ENCODE measurements around the gene TMEM190. TPM values are rescaled to one million over a fixed set of nuclear protein-coding genes. Genes with fewer than 3 reads are reported as not detected.
"Not testable (repeated sequence)": the region's sequence is repeated elsewhere in the genome, so short reads cannot be mapped to it uniquely, and the experiment has no call there.

TMEM190 gene
- total and polyA plus RNA-seq, 5 donors from 2014 or later = not detected

DNA sequence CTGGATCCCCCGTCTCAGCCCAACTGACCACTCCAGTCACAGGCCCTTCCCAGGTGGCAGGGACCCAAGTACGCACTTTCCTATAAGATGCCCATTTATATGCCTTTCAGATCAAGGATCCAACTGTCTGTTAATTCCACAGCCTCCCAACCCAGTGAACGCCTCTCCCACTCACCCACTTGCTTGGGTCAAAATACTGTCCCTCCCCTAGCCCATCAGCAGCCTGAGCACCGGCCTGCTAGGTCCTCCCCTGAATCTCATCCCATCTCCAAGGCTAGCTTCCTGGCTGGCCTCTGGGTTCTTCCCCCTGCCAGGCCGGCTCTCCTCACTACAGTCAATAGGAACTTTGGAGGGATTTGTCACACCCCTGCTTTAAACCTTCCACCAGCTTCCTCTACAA, 29.0 kb downstream of the TMEM190 start:
- Mint-ChIP-seq H3K9me3 (peaks cover 0 to 8% (median 5%) of the 10 kb centered on the region in 7 donors), H3K27ac (peak overlapping the region; percentile 36 to 84 (median 49)), H3K27me3 (peaks cover 9% of the 10 kb centered on the region), H3K4me3 (peak overlapping the region; percentile 84 to 90 (median 88)), H3K36me3 (peaks cover 23% of the 10 kb centered on the region), H3K4me1 (peaks cover 9 to 33% (median 27%) of the 10 kb centered on the region in 4 donors)
- no peak overlapping the region for H3K27ac ChIP-seq (ENCODE audit: insufficient read depth, low read length, poor library complexity, severe bottlenecking)
- peaks cover 24% of the 10 kb centered on the region for H3K4me1 ChIP-seq (ENCODE audit: control insufficient read depth, insufficient read depth, low read length, poor library complexity, severe bottlenecking)
- peaks cover 2 to 7% of the 10 kb centered on the region in 2 experiments for H3K9me3 ChIP-seq (ENCODE audit: control insufficient read depth in 2 of 2, low read length in 2 of 2)
- ATAC-seq (ENCODE audit: low read depth in 2 of 2) (no peak), DNase-seq (no peak)
- peak overlapping the region; percentile 35 for H3K4me3 ChIP-seq (ENCODE audit: low read depth, low read length)
- H3K27me3 ChIP-seq (ENCODE audit: control insufficient read depth, insufficient read depth, low read length) = no peaks in the 10 kb centered on the region
- peaks cover 25% of the 10 kb centered on the region for H3K36me3 ChIP-seq (ENCODE audit: control insufficient read depth, insufficient read depth, low read length)

DNA sequence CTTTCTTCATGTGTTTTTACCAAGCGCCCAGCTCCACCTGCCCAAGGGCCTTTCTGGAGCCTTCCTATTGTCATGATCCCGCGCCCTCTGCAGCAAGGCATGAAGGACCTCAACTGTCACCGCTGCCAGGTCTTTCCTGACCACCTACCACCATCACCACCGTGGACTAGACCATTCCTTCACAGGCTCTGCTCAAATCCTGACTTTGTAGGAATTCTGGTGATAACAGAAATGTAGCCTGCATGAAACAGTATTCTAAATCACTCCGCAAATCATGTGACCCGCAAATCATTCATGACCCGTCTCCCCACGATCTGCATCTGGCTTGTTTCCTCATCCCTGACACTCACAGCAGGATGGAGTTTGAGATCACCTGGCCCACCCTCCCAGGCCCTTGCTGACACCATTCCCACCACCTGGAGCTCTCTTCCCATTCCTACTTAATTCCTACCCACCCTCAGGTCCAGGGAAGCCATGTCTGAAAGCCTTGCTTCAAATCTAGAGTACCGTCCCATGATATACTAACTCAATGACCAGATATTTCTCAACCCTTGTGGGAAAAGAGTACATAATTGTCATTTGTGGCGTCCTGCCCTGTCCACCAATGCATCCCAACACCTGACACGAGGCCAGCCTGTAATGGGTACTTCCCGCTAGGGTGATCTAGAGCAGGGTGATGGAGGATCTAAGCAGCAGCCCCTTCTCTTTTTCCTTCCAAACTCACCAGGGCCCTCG, 29.6 kb downstream of the TMEM190 start:
- Histone ChIP-seq H3K27ac (ENCODE audit: insufficient read depth, low read length, poor library complexity, severe bottlenecking) (peak overlapping the region; percentile 25), H3K27me3 (ENCODE audit: control insufficient read depth, insufficient read depth, low read length) (no peaks in the 10 kb centered on the region), H3K4me1 (ENCODE audit: control insufficient read depth, insufficient read depth, low read length, poor library complexity, severe bottlenecking) (peaks cover 24% of the 10 kb centered on the region), H3K36me3 (ENCODE audit: control insufficient read depth, insufficient read depth, low read length) (peaks cover 20% of the 10 kb centered on the region), H3K4me3 (ENCODE audit: low read depth, low read length) (peak overlapping the region; percentile 35), H3K9me3 (ENCODE audit: control insufficient read depth in 2 of 2, low read length in 2 of 2) (peaks cover 2 to 7% of the 10 kb centered on the region in 2 experiments)
- ATAC-seq (ENCODE audit: low read depth in 2 of 2) (no peak), DNase-seq (no peak)
- Mint-ChIP-seq H3K36me3 (peaks cover 23% of the 10 kb centered on the region), H3K27me3 (peaks cover 9% of the 10 kb centered on the region), H3K27ac (peak overlapping the region; percentile 36 to 87 (median 76)), H3K4me1 (peaks cover 9 to 33% (median 27%) of the 10 kb centered on the region in 4 donors), H3K4me3 (peak overlapping the region; percentile 84 to 90 (median 88)), H3K9me3 (peaks cover 0 to 8% (median 5%) of the 10 kb centered on the region in 7 donors)

DNA sequence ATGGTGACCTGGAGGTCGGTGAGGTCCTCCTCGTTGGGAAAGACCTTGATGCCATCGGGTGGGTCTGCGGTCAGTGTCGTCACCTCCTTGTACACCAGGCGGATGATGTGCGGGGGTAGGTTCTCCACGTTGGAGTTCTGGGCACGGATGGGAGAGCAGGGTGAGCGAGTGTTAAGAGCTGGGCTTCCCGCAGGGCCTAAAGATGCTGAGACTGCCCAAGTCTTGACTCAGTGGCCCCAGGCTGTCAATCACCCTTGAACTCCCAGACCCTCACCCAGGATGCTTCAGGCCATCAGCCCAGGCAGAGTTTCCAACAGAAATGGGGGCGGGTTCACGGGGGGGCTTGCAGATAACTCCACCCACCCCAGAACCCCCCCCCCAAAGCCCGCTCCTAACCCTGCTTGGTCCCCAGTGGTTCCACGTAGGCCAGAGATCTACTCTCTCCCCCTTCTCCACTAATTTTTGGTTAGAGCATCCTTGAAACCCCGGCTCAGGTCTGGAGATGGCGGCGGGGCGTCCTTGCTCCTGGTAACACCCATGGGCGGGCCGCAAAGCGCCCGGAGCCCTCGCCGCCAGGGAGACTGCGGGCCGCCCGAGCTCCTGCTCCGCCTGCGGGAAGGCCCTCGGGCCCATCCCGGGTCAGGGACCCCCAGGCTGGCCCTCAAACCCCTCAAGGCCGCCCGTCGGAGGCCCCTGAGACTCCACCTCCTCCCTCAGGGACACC, 30.4 kb downstream of the TMEM190 start:
- Histone ChIP-seq H3K27ac (ENCODE audit: insufficient read depth, low read length, poor library complexity, severe bottlenecking) (peak overlapping the region; percentile 100), H3K36me3 (ENCODE audit: control insufficient read depth, insufficient read depth, low read length) (peaks cover 15% of the 10 kb centered on the region), H3K4me3 (ENCODE audit: low read depth, low read length) (peak overlapping the region; percentile 35), H3K27me3 (ENCODE audit: control insufficient read depth, insufficient read depth, low read length) (no peaks in the 10 kb centered on the region), H3K9me3 (ENCODE audit: control insufficient read depth in 2 of 2, low read length in 2 of 2) (peaks cover 2 to 7% of the 10 kb centered on the region in 2 experiments), H3K4me1 (ENCODE audit: control insufficient read depth, insufficient read depth, low read length, poor library complexity, severe bottlenecking) (peaks cover 24% of the 10 kb centered on the region)
- H3K9me3 Mint-ChIP-seq = peaks cover 0 to 8% (median 5%) of the 10 kb centered on the region in 7 donors
- ATAC-seq (ENCODE audit: low read depth in 2 of 2) (no peak), DNase-seq (peak in 2 of 3 donors; percentile 28 to 43)
- H3K4me1 Mint-ChIP-seq = peaks cover 9 to 33% (median 27%) of the 10 kb centered on the region in 4 donors
- peaks cover 9% of the 10 kb centered on the region for H3K27me3 Mint-ChIP-seq
- H3K36me3 Mint-ChIP-seq = peaks cover 20% of the 10 kb centered on the region
- peak overlapping the region; percentile 52 to 99 (median 76) for H3K27ac Mint-ChIP-seq
- peak overlapping the region; percentile 84 to 90 (median 88) for H3K4me3 Mint-ChIP-seq

DNA sequence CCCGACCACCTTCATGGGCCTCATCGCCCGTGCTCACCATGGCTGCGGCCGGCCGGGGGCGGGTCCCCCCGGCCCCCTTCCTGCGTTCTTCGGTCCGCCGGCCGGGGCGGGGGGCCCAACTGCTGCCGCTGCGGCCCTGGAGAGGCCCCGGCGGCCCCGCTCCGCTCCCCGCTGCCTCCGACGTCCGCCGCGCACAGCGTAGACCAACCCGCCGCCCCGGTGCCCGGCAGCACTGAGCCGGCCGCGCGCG, 30.8 kb downstream of the TMEM190 start, which contains the start of gene UBE2S:
Gene UBE2S (minus strand): TSS at position 239 of the 250 bp plus-strand sequence. CDS start 199 bp downstream, at position 40.
- H3K4me1 Mint-ChIP-seq = peaks cover 9 to 33% (median 27%) of the 10 kb centered on the region in 4 donors
- H3K27ac Mint-ChIP-seq = peak within 1 kb of the TSS; percentile 99 to 100 (median 99)
- Histone ChIP-seq H3K4me3 (ENCODE audit: low read depth, low read length) (peak within 1 kb of the TSS; percentile 88), H3K36me3 (ENCODE audit: control insufficient read depth, insufficient read depth, low read length) (peaks cover 11% of the 10 kb centered on the region), H3K27ac (ENCODE audit: insufficient read depth, low read length, poor library complexity, severe bottlenecking) (peak within 1 kb of the TSS; percentile 100), H3K4me1 (ENCODE audit: control insufficient read depth, insufficient read depth, low read length, poor library complexity, severe bottlenecking) (peaks cover 24% of the 10 kb centered on the region)
- not testable (repeated sequence) for DNase-seq; H3K27me3 Mint-ChIP-seq; H3K9me3 ChIP-seq (ENCODE audit: control insufficient read depth in 2 of 2, low read length in 2 of 2); H3K9me3 Mint-ChIP-seq; H3K27me3 ChIP-seq (ENCODE audit: control insufficient read depth, insufficient read depth, low read length)
- peaks cover 18% of the 10 kb centered on the region for H3K36me3 Mint-ChIP-seq
- H3K4me3 Mint-ChIP-seq = peak within 1 kb of the TSS; percentile 90 to 97 (median 94)
- peak in 1 of 2 donors; percentile 0 for ATAC-seq (ENCODE audit: low read depth in 2 of 2)

DNA sequence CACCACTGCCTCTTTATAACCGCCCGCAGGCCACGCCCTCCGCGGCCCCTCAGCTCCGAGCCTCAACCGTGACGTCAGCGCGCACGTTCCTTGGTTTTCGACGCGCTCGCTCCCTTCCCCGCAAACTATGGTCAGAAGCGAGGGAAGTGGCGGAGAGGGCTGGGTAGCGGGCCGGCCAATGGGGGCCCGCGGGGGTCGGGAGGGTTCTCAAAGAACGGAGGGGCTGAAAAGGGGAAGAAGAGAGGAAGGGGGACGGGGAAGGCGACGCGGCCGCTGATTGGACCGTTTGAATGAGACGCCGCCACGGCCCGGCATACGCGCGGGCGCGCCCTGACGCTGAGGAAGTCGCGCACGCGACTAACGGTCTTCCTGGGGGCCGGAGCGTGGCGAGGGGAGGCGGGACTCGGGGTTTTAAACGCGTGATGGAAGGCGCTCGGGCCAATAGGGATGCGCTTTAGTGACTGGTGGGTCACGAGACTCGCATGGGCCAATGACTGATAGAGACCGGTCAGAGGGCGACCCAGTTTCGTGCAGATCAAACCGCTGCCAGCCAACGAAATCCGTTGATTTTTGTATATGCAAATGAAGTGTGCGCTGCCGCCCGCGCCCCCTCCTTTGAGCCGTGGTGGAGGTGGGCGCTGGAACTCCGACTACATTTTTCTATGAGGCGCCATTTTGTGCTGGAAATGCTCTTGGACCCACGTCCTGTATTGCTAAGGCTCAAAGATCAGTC, 31.3 kb downstream of the TMEM190 start:
- DNase-seq (peak; percentile 95 to 100 (median 98)), ATAC-seq (ENCODE audit: low read depth in 2 of 2) (peak; percentile 93 to 94)
- Histone ChIP-seq H3K9me3 (ENCODE audit: control insufficient read depth in 2 of 2, low read length in 2 of 2) (peaks cover 2 to 7% of the 10 kb centered on the region in 2 experiments), H3K36me3 (ENCODE audit: control insufficient read depth, insufficient read depth, low read length) (peaks cover 6% of the 10 kb centered on the region), H3K27ac (ENCODE audit: insufficient read depth, low read length, poor library complexity, severe bottlenecking) (peak overlapping the region; percentile 100), H3K4me1 (ENCODE audit: control insufficient read depth, insufficient read depth, low read length, poor library complexity, severe bottlenecking) (peaks cover 24% of the 10 kb centered on the region), H3K4me3 (ENCODE audit: low read depth, low read length) (peak overlapping the region; percentile 88), H3K27me3 (ENCODE audit: control insufficient read depth, insufficient read depth, low read length) (no peaks in the 10 kb centered on the region)
- Mint-ChIP-seq H3K36me3 (peaks cover 15% of the 10 kb centered on the region), H3K9me3 (peaks cover 0 to 8% (median 5%) of the 10 kb centered on the region in 7 donors), H3K27me3 (peaks cover 9% of the 10 kb centered on the region), H3K4me1 (peaks cover 9 to 33% (median 26%) of the 10 kb centered on the region in 4 donors), H3K4me3 (peak overlapping the region; percentile 90 to 97 (median 94)), H3K27ac (peak overlapping the region; percentile 99 to 100 (median 99))

DNA sequence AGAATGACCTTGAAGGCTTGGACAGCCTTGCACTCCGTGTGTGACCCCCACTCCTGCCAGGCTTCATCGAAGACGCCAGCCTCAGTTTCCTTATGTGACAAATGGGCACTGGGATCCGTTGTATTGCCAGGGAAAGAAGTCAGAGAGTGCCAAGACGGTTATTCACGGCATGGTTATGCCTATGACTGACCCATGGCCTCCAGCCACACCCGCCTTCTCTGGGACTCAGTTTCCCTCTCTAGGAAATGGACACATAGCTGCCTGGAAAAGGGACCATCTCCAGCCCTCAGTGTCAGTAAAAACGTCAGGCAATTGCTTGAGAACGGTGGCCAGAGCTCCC, 31.9 kb downstream of the TMEM190 start:
- Histone ChIP-seq H3K4me3 (ENCODE audit: low read depth, low read length) (peak overlapping the region; percentile 88), H3K9me3 (ENCODE audit: control insufficient read depth in 2 of 2, low read length in 2 of 2) (peaks cover 2 to 7% of the 10 kb centered on the region in 2 experiments), H3K4me1 (ENCODE audit: control insufficient read depth, insufficient read depth, low read length, poor library complexity, severe bottlenecking) (peaks cover 24% of the 10 kb centered on the region), H3K36me3 (ENCODE audit: control insufficient read depth, insufficient read depth, low read length) (peaks cover under 1% of the 10 kb centered on the region), H3K27ac (ENCODE audit: insufficient read depth, low read length, poor library complexity, severe bottlenecking) (peak overlapping the region; percentile 100), H3K27me3 (ENCODE audit: control insufficient read depth, insufficient read depth, low read length) (no peaks in the 10 kb centered on the region)
- no peak for ATAC-seq (ENCODE audit: low read depth in 2 of 2)
- H3K27me3 Mint-ChIP-seq = peaks cover 9% of the 10 kb centered on the region
- peaks cover 0 to 8% (median 5%) of the 10 kb centered on the region in 7 donors for H3K9me3 Mint-ChIP-seq
- peaks cover 9 to 33% (median 25%) of the 10 kb centered on the region in 4 donors for H3K4me1 Mint-ChIP-seq
- H3K36me3 Mint-ChIP-seq = peaks cover 11% of the 10 kb centered on the region
- H3K27ac Mint-ChIP-seq = peak overlapping the region; percentile 99 to 100 (median 99)
- no peak for DNase-seq
- peak overlapping the region; percentile 90 to 97 (median 94) for H3K4me3 Mint-ChIP-seq

DNA sequence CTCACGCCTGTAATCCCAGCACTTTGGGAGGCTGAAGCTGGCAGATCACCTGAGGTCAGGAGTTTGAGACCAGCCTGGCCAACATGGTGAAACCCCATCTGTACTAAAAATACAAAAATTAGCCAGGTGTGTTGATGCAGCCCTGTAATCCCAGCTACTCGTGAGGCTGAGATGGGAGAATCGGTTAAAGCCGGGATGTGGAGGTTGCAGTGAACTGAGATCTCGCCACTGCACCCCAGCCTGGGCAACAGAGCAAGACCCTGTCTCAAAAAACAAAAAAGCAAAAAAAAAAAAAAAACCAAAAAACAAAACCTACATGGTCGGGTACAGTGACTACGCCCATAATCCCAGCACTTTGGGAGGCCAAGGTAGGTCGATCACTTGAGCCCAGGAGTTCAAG, 32.6 kb downstream of the TMEM190 start:
- not testable (repeated sequence) for H3K9me3 Mint-ChIP-seq; ATAC-seq (ENCODE audit: low read depth in 2 of 2); DNase-seq; H3K27me3 ChIP-seq (ENCODE audit: control insufficient read depth, insufficient read depth, low read length); H3K36me3 ChIP-seq (ENCODE audit: control insufficient read depth, insufficient read depth, low read length); H3K27ac ChIP-seq (ENCODE audit: insufficient read depth, low read length, poor library complexity, severe bottlenecking); H3K9me3 ChIP-seq (ENCODE audit: control insufficient read depth in 2 of 2, low read length in 2 of 2); H3K27me3 Mint-ChIP-seq; H3K4me3 ChIP-seq (ENCODE audit: low read depth, low read length)
- Mint-ChIP-seq H3K36me3 (peaks cover 11% of the 10 kb centered on the region), H3K4me1 (peaks cover 9 to 33% (median 22%) of the 10 kb centered on the region in 4 donors), H3K27ac (peak overlapping the region in 2 of 3 donors; percentile 99 to 100), H3K4me3 (peak overlapping the region; percentile 38 to 92 (median 77))
- peaks cover 24% of the 10 kb centered on the region for H3K4me1 ChIP-seq (ENCODE audit: control insufficient read depth, insufficient read depth, low read length, poor library complexity, severe bottlenecking)

Data from CD4-positive, CD25-positive, alpha-beta regulatory T cell (primary cell).